Measurements from ENCODE around the gene ROR1.

DNA sequence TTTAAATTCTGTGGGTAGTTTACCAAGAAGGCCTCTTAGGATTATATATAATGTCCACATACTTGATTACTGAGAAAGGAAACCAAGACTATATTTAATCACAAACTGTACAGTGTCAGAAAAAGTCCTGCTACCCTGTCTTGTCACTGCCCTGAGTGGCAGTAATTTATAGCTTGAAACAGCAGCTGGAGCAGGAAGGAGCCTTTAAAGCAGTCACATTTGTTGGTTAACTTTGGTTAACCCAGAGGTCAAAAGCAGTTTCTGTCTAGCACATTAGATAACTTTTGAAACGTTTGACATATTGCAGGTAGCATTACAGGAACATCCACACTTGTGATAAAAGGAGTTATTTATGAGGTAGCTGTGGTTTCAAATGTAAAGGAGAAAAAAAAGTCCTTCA is 161.7 kb downstream of the ROR1 start:
- TF ChIP-seq, protein P1, sequence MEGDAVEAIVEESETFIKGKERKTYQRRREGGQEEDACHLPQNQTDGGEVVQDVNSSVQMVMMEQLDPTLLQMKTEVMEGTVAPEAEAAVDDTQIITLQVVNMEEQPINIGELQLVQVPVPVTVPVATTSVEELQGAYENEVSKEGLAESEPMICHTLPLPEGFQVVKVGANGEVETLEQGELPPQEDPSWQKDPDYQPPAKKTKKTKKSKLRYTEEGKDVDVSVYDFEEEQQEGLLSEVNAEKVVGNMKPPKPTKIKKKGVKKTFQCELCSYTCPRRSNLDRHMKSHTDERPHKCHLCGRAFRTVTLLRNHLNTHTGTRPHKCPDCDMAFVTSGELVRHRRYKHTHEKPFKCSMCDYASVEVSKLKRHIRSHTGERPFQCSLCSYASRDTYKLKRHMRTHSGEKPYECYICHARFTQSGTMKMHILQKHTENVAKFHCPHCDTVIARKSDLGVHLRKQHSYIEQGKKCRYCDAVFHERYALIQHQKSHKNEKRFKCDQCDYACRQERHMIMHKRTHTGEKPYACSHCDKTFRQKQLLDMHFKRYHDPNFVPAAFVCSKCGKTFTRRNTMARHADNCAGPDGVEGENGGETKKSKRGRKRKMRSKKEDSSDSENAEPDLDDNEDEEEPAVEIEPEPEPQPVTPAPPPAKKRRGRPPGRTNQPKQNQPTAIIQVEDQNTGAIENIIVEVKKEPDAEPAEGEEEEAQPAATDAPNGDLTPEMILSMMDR (IDR thresholded peaks at IDR 0.05): no peak
- no peak for TF ChIP-seq POLR2A (IDR thresholded peaks at IDR 0.05)

All from uterus (tissue), 2 donors.